HG02852 (cell line): ENCODE data around the gene RASIP1.

Experiments
- ATAC-seq: cut with Tn5 transposase; IDR thresholded peaks from one replicate; pipeline ENCODE4 v1.9.1; 2021; ENCODE audit warnings: mild to moderate bottlenecking, moderate library complexity; ENCODE audit not compliant: unreplicated experiment

RASIP1 gene

DNA sequence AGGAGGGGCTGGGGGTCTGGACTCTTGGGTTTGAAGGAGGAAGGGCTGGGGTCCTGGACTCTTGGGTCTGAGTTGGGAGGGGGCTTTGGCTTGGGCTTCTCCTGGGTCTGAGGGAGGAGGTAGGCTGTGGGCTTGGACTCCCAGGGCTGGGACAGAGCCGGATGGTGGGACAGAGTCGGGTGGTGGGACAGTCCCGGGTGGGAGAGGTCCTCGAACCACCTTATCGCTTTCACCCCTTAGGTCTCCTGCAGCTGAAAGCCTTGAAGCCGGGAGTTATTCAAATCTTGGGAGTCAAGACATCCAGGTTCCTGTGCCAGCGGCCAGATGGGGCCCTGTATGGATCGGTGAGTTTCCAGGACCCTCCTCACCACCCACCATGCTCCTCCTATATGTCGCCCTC lies 16.3 kb upstream of the RASIP1 start:
- ATAC-seq: no peak

DNA sequence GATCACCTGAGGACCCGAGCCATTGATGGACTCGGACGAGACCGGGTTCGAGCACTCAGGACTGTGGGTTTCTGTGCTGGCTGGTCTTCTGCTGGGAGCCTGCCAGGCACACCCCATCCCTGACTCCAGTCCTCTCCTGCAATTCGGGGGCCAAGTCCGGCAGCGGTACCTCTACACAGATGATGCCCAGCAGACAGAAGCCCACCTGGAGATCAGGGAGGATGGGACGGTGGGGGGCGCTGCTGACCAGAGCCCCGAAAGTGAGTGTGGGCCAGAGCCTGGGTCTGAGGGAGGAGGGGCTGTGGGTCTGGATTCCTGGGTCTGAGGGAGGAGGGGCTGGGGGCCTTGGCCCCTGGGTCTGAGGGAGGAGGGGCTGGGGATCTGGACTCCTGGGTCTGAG lies 15.8 kb upstream of the RASIP1 start:
- no peak for ATAC-seq

- no peak for ATAC-seq
Measured at GRCh38 chr19:48755787-48756186, 15.4 kb upstream of the RASIP1 start.

GRCh38 chr19:48755084-48755641 lies 14.8 kb upstream of the RASIP1 start, which contains the start of gene FGF21:
Gene FGF21, plus strand, starts transcription at chr19:48755524. Its CDS starts 713 bp downstream, at chr19:48756237.
- ATAC-seq: no peak

- ATAC-seq: no peak
Measured at GRCh38 chr19:48752496-48753365, 12.3 kb upstream of the RASIP1 start, which contains the start of gene FUT1. Gene FUT1, minus strand, starts transcription at chr19:48752641. Its CDS starts 1,360 bp downstream, at chr19:48751281.

GRCh38 chr19:48751845-48752495 lies 11.6 kb upstream of the RASIP1 start:
- no peak for ATAC-seq

DNA sequence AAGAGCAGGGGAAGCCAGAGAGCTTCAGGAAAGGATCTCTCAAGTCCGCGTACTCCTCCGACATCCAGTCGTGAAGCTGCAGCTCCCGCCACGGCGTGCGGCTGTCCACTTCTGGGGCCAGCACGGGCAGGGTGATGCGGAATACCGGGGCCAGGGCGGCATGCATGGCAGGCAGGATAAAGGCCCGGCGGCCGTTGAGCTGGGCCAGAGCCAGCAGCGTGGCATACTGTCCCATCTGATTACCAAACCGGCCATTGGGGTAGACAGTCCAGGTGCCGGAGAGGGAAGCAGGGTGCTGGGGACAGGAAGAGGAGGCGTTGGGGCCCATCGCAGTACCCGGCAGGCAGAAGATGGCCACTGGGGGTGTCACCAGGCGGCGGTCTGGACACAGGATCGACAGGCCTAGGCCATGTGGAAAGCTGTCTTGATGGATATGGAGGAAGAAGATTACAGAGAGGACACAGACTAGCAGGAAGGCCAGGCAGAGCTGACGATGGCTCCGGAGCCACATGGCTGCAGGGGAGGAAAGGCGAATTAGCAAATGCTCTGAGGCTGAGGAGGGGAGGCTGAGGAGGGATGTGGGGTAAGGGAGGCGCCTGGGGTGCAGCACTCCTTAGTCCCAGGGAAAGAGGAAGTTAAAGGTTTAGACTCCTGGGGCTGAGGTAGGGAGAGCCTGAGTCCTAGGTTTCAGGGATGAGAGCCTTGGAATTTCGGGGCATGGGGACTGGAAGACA lies 10.5 kb upstream of the RASIP1 start:
- ATAC-seq: no peak

DNA sequence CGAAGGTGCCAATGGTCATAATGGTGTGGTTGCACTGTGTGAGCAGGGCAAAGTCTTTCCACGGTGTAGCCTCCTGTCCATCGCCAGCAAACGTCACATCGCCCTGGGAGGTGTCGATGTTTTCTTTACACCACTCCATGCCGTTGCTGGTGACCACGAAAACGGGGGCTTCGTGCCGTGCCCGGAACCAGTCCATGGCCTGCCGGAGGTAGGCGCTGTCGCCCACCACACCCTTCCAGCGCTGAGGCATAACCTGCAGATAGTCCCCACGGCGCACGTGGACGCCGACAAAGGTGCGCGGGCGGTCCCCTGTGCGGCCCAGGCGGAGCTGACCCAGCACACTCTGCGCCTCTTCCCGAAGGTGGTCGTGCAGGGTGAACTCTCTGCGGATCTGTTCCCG lies 9.9 kb upstream of the RASIP1 start:
- ATAC-seq: no peak

- ATAC-seq: no peak
Measured at GRCh38 chr19:48749571-48750198, 9.3 kb upstream of the RASIP1 start.

GRCh38 chr19:48746738-48747575 lies 6.5 kb upstream of the RASIP1 start, which contains the start of gene IZUMO1:
Gene IZUMO1, minus strand, starts transcription at chr19:48746909. Its CDS starts 1,050 bp downstream, at chr19:48745859.
- ATAC-seq: no peak

DNA sequence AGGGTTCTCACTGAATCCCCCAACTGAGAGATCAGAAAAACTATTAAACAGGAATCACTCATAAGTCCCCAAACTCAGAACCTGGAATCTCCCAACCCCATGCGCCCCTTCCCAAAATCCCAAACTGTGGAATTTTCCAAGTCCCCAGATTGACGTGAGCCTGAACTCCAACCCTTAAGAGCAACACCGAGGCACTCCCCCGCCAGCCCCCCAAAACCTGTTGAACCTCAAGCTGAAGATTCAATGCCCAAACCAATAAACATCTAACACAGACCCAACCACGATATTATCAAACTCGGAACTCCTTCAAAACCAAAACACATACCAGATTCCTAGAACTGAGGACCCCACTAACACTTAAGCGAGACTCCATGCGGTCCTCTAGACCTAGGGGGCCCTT lies 5.7 kb upstream of the RASIP1 start:
- no peak for ATAC-seq

GRCh38 chr19:48745208-48745995 lies 5.0 kb upstream of the RASIP1 start:
- ATAC-seq: no peak

GRCh38 chr19:48742096-48742495 lies 1.7 kb upstream of the RASIP1 start:
- ATAC-seq: no peak

DNA sequence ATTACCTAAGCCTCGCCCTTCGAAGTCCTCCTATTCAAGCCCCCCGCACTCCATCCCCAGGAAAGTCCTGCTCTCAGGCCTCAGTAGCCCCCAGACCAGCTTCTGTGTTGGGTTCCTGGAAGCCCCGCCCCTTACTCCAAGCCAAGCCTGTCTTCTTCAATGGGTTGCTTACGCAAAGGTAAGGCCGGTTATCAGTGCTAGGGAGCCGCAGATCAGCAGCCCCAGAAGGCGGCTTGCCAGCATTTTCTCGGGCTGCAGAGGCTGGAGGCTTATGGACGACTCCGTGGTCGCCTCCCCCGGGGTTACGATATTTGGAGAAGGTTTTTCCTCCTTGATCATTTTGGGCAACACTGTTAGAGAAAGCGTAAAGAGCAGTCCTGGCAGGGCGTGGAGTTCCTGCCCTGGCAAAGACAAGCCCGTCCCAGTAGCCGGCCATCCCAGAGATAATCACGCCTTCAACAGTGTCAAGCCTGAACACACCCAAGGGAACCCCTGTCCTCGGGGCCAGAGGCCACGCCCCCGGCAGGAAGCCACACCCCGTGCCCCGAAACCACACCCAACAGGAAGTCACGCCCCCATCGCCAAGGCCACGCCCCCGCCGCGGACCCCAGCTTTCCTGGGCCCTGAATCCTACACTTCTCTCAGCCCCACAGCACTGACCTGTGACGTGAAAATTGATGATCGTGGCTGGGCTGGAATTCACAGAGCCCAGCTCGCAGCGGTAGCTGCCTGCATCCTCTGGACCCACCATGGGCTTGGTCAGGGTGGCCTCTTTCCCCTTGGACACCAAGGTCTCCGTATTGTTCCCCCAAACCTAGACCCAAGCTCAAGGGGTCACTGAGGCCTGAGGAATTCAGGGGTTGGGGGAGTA lies 954 bp upstream of the RASIP1 start:
- no peak for ATAC-seq

DNA sequence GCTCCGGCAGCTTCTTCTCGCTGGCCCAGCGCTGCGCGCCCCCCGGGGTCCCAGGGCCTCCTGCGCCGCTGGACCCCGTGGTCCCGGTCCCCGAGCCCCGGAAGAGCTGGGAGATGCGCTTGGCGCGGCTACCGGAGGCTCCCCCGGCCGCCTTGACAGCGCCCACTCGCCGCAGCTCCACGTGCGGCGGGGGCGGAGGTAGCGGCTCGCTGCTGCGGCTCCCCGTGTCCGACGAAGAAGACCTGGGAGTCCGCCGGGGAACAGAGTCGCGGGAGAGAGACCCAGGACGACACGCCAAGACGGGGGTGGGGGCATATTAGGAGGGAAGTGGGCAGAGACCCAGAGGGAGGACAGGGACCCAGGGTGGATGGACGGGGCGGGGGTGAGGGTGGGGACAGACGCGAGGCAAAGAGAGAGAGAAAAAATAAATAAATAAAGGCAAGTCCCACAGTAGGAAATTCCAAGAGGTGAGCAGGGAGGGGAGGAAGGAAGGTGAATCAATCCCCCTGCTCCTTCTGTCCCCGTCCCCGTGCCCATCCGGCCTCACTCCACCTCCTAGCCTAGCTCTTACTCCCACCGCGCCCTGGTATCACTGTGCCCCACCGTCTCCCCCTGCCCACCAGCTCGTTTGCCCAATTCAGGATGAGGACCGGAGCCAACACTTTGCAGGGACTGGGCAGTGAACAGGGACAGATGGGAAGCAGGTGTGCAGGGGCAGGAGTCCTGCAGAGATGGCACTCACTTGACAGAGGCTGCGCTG lies 826 bp downstream of the RASIP1 start:
- ATAC-seq: no peak

GRCh38 chr19:48738557-48739403 lies 1.6 kb downstream of the RASIP1 start:
- ATAC-seq: peak; percentile 70
